ENCODE data around the gene OR8D2. TPM values are rescaled to one million over a fixed set of nuclear protein-coding genes. Genes with fewer than 3 reads are reported as not detected.

OR8D2 gene
- not detected in 2 replicates for total RNA-seq (2014; rRNA removed; shearing (Covaris generic))

GRCh38 chr11:124320097-124320496 lies at the start of gene OR8D2:
Gene OR8D2 (minus strand): TSS chr11:124320197. CDS start chr11:124320197, 0 bp downstream.
- DNase-seq (ENCODE audit: low read depth): no peak

- no peak for DNase-seq (ENCODE audit: low read depth)
These were observed 39.6 kb upstream of the OR8D2 start for GRCh38 chr11:124359566-124359965.

GRCh38 chr11:124346311-124346955 lies 26.4 kb upstream of the OR8D2 start:
- no peak for DNase-seq (ENCODE audit: low read depth)

- DNase-seq (ENCODE audit: low read depth): no peak
These were observed 24.3 kb upstream of the OR8D2 start for GRCh38 chr11:124344346-124344745.

GRCh38 chr11:124340142-124340447 lies 20.1 kb upstream of the OR8D2 start:
- DNase-seq (ENCODE audit: low read depth): no peak

- DNase-seq (ENCODE audit: low read depth): no peak
These were observed 19.6 kb upstream of the OR8D2 start for GRCh38 chr11:124339396-124340141.

- DNase-seq (ENCODE audit: low read depth): no peak
These were observed 11.9 kb upstream of the OR8D2 start for GRCh38 chr11:124331873-124332272.

GRCh38 chr11:124329787-124330478 lies 9.9 kb upstream of the OR8D2 start:
- peak; percentile 20 for DNase-seq (ENCODE audit: low read depth)

- no peak for DNase-seq (ENCODE audit: low read depth)
These were observed 7.8 kb upstream of the OR8D2 start for GRCh38 chr11:124327775-124328174.

GRCh38 chr11:124322356-124322755 lies 2.4 kb upstream of the OR8D2 start:
- DNase-seq (ENCODE audit: low read depth): no peak

- DNase-seq (ENCODE audit: low read depth): peak; percentile 73
These were observed 4.9 kb downstream of the OR8D2 start for GRCh38 chr11:124315052-124315451.

GRCh38 chr11:124313849-124314248 lies 6.1 kb downstream of the OR8D2 start, which contains the start of gene OR8D1:
Gene OR8D1 (minus strand): TSS chr11:124313949. CDS start chr11:124310766, 3,183 bp downstream.
- DNase-seq (ENCODE audit: low read depth): no peak

- DNase-seq (ENCODE audit: low read depth): no peak
These were observed 6.9 kb downstream of the OR8D2 start for GRCh38 chr11:124313131-124313530.

- DNase-seq (ENCODE audit: low read depth): no peak
These were observed 8.3 kb downstream of the OR8D2 start for GRCh38 chr11:124311670-124312069.

GRCh38 chr11:124311269-124311668 lies 8.7 kb downstream of the OR8D2 start:
- DNase-seq (ENCODE audit: low read depth): no peak

- peak; percentile 63 for DNase-seq (ENCODE audit: low read depth)
These were observed 9.3 kb downstream of the OR8D2 start for GRCh38 chr11:124310721-124311120.

- no peak for DNase-seq (ENCODE audit: low read depth)
These were observed 12.9 kb downstream of the OR8D2 start for GRCh38 chr11:124307093-124307492.

GRCh38 chr11:124302347-124303125 lies 17.5 kb downstream of the OR8D2 start:
- DNase-seq (ENCODE audit: low read depth): no peak

GRCh38 chr11:124301548-124301947 lies 18.4 kb downstream of the OR8D2 start:
- DNase-seq (ENCODE audit: low read depth): peak; percentile 72

- DNase-seq (ENCODE audit: low read depth): peak; percentile 74
These were observed 22.1 kb downstream of the OR8D2 start for GRCh38 chr11:124297921-124298320.

- DNase-seq (ENCODE audit: low read depth): no peak
These were observed 24.0 kb downstream of the OR8D2 start for GRCh38 chr11:124296016-124296415.

GRCh38 chr11:124294687-124295086 lies 25.3 kb downstream of the OR8D2 start:
- DNase-seq (ENCODE audit: low read depth): no peak
